Ishikawa (cell line): ENCODE data around the gene MTAP.

Experiments
- EP300 ChIP-seq: IDR thresholded peaks from 2 replicates; pipeline ENCODE4 v1.6.1; 2012; ENCODE audit warnings: borderline replicate concordance
- MAX ChIP-seq: IDR thresholded peaks from 2 replicates; pipeline ENCODE4 v1.6.1; 2012
- REST ChIP-seq: IDR thresholded peaks from 2 replicates; pipeline ENCODE4 v1.6.1; 2012; ENCODE audit warnings: low read depth, mild to moderate bottlenecking
- TEAD4 ChIP-seq: IDR thresholded peaks from 2 replicates; pipeline ENCODE4 v1.6.1; 2012

- no peak for TF ChIP-seq MAX
- no peak for TF ChIP-seq REST
- no peak for TF ChIP-seq EP300
- no peak for TF ChIP-seq TEAD4
Measured at GRCh38 chr9:21837501-21837900, 35.1 kb downstream of the MTAP start.
